NCI-H2196 treated with DMSO at 0.1 percent for 48 hours (cell line): ENCODE data around the gene CASQ2.

Experiments used
- DNase-seq: peaks from one replicate; lab custom pipeline; 2025; ENCODE audit not compliant: unreplicated experiment; lab: John Stamatoyannopoulos, UW

CASQ2 gene

DNA sequence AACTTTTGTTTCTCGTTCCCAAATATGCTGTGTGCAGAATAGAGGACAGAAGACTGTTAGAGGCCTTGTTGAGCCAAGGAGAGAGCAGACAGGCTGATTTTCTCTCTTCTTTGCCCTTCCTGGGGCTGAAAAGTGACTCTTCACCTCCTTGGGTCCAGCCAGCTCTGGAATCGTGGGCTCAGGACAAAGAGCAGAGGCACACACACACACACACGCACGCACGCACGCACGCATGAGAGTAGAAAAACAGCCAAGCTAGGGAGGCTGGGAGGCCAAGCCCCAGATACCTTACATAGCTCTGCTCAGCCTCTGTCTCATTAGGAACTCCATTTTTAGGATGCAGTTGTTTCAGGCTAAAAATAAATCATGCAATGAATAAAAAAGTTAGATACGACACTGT lies at the start of gene CASQ2:
TSS of gene CASQ2 (minus strand) at position 166 of the 400 bp plus-strand sequence. CDS start 173 bp downstream, outside the sequence.
- no peak for DNase-seq

GRCh38 chr1:115815694-115816093 lies 47.2 kb upstream of the CASQ2 start:
- DNase-seq = no peak

GRCh38 chr1:115814685-115815398 lies 46.3 kb upstream of the CASQ2 start:
- no peak for DNase-seq

DNA sequence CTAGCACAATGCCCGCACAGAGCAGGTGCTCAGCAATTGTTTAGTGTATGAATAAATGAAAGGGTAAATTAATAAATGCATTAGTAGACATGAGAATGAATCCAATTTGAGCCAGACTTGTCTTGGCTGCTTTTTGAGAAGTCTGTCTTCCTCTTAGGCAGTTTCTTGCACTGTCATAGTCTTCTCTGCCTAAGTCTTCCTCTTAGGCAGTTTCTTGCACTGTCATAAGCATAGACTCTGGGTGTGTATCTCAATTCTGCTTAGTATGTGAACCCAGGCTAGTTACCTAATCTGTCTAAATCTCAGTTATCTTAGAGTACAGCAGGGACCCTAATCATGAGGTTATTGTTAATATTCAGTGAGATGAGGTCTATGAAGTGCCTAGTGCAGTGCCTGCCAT lies 45.2 kb upstream of the CASQ2 start:
- DNase-seq = no peak

GRCh38 chr1:115811140-115811828 lies 42.8 kb upstream of the CASQ2 start:
- DNase-seq = no peak

- no peak for DNase-seq
These were observed 42.1 kb upstream of the CASQ2 start for GRCh38 chr1:115810609-115811008.

- DNase-seq = no peak
These were observed 41.3 kb upstream of the CASQ2 start for GRCh38 chr1:115809847-115810246.

DNA sequence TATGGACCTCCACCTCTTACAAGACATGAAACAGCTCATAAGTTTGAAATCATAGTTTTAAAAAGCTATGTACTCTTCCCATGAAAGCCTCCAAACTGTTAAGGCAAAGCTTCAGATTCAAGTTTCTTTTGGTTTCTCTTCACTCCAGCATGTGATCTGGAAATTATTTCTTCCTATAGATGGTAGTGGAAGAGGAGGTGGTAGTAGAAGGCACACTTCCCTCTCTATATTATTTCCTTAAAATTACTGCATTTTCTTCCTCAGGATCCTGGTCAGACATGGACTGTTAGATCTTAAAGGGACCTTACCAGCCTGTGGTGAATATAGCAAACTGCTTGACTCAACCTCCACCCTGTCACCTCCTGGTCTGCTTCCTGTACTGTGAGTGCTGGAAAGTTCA lies 40.6 kb upstream of the CASQ2 start:
- no peak for DNase-seq

GRCh38 chr1:115807723-115808122 lies 39.2 kb upstream of the CASQ2 start:
- DNase-seq = no peak

- DNase-seq = no peak
These were observed 37.1 kb upstream of the CASQ2 start for GRCh38 chr1:115805597-115805996.

- DNase-seq = no peak
These were observed 33.9 kb upstream of the CASQ2 start for GRCh38 chr1:115802416-115802815.

DNA sequence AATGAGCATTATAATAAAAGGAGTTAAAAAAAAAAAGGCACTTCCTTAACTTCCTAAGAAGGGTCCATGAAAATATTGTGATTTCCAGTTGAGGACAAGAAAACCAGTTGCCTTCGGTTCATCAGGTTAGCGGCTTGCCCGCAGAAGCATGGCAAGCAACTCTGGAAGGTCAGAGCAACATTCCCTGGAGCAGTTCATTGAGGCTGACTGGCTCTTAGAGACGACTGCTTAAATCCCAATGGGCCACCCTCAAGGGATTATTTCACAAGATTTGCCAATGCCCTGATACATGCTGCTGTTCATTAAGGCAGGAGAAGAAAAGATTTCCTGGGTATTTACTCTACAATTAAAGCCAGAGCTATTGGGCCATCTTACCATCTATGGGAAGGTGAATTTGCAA lies 29.0 kb upstream of the CASQ2 start:
- DNase-seq = no peak

DNA sequence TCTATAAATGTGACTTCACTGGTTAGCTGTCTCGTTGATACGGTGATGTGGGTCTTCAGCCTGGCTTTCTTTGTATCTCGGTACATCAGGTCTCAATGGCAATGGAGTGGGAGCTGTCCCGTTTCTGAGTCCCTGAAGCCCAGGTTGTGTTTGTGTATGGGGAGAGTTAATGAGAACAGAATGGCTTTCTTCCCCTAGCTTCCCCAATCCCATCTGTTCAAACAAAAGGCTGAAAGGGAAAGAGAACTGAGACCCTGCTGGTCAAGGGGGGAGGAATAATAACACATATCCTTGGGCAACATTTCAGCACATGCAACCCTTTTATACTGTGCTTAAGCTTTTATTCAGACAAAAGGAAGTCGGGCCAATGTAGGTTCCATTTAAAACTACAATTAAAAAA lies 28.4 kb upstream of the CASQ2 start:
- DNase-seq = no peak

DNA sequence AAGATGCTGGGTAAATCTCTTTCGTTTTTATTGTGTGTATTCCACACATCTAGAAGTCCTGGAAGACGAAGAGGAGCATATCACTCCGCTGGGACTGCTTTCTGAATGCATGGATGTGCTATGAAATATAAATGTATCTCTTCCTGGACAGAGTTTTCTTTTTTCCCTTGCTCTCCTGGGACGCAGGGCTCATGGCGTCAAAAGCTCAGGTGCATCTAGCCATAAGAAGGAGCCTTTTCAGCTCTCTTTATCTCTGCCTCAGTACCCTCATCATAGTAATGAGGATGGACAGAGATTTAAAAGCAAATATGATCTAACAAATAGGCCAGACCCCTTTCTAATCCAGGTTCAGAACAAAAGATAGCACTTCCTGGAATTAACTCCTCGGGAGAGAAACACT lies 27.5 kb upstream of the CASQ2 start:
- DNase-seq = no peak

GRCh38 chr1:115794976-115795639 lies 26.6 kb upstream of the CASQ2 start:
- no peak for DNase-seq

DNA sequence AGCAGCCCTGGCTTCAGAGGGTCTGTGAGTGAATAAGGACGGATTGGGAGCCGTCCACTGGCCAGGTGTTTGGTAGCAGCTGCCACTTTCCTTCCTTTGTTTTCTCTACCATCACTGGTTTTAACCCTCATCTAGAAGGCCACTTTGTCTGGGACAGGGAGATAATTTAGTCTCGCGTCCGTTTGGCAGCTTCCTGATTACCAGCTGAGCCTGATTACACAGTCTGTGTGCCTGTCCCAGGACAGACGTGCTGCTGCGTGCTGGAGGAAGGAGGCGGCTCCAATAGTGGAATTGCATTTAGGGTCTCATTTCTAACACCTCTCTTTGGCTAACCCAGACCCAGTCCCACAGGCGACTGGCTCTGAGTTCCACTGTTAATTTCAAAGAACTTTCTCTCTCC lies 24.6 kb upstream of the CASQ2 start:
- no peak for DNase-seq

- DNase-seq = no peak
These were observed 23.3 kb upstream of the CASQ2 start for GRCh38 chr1:115791816-115792215.

DNA sequence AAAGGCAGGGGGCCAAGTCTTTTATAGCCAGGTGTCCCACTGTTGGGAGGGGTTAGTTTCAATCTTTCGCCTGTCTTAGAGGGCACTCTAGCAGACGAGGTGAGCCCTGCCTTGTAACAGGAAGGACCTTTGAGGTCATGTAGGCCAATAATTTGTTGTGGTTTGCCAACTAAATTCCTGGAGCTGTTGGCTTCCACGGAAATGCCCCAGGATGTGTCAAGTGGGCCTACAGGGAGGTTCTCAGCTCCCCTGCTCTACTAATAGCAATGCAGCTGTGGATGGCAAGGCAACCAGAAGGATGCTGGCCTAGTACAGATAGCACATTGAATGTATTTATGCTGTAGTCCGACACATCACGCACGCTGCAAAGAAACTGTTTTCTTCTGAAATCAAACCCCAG lies 22.3 kb upstream of the CASQ2 start:
- DNase-seq = no peak

- no peak for DNase-seq
These were observed 21.8 kb upstream of the CASQ2 start for GRCh38 chr1:115790356-115790755.

GRCh38 chr1:115783311-115783710 lies 14.8 kb upstream of the CASQ2 start:
- DNase-seq = no peak

DNA sequence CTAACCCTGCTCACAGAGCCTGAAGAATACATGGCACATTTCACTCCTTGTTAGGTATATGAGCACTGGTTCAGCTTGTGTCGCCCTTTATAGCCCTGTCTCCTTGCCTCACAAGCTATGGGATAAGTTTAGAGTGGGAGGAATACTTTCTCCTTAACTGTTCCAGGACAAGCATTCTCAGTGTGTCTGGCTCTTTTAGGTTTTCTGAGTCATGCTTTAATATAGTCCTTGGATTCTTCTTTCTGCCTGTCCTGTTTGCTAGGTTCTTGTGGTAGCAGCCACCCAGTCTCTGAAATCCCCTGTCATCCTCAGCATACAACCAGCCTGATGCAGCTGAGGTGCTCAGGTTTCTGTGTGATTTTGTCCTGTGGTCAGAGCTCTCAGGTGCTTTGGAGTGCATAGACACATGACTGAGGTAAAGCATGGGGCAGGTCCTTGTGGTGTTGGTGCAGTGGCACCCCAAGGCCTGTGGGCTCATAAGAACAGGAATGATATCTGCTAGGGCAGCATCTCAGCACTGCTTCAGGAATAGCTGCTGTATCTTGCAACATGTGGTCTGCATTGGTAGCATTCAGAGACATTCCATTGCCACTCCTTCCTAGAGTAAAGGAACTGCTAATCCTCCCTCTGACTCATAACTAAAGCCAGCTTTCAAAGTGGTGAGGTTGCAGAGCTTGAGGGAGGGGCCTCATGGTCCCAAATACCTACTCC lies 14.2 kb upstream of the CASQ2 start:
- DNase-seq = no peak

GRCh38 chr1:115781851-115782250 lies 13.3 kb upstream of the CASQ2 start:
- DNase-seq = no peak
